Measurements from ENCODE around the gene GPR171. TPM values are rescaled to one million over a fixed set of nuclear protein-coding genes. Genes with fewer than 3 reads are reported as not detected.

Gene GPR171
- total RNA-seq, 1 experiment from 2014 or later = 0.17 TPM

DNA sequence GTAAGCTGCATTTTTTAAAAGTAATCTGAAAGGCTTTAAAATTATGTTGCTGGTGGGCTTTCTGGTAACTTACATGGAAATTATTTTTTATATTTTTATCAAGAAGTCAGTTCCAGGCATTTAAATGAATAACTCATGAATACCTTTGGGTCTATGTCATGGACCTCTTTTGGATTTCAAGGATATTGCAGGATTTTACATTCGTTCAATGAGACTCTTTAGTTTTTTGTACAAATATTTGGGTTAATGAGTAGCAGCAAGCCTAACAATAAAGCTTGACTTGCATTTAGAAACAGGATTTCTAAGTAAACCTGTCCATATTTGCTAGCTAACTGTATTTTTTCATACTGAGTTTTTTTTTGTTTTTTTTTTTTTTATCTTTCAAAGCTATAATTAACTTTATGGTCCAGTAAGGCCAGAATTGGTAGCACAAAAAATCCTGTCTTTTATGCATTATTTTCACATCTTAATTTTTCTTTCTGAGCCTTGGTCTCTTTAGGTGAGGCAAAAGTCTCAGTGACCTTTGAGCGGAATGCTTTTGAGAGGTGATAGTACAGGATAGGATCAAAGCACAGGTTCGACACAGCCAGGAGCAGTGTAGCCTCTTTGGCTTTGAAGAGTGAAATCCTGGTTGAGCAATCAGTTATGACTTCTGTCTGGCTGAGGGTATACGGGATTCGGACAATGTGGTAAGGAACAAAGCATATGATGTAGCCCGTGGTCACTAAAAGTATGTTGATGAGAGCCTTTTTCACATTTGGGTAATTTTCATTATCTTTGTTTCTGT, 4.8 kb downstream of the GPR171 start:
- Mint-ChIP-seq H3K27ac (no peak overlapping the region), H3K9me3 (no peaks in the 10 kb centered on the region), H3K4me3 (no peak overlapping the region), H3K36me3 (peaks cover 7% of the 10 kb centered on the region), H3K4me1 (no peaks in the 10 kb centered on the region), H3K27me3 (ENCODE audit: low read depth) (no peaks in the 10 kb centered on the region)
- ChIA-PET CTCF (no interaction called here), POLR2A (interaction anchor here (0.6 kb wide), 1 partner anchor 229 kb away, joined by 3 read pairs; no protein-coding TSS in a partner anchor)
- TF ChIP-seq GABPB1 (CRISPR knock-in tag; IDR thresholded peaks at IDR 0.05) = peak; percentile 76
- TF ChIP-seq, protein P1, sequence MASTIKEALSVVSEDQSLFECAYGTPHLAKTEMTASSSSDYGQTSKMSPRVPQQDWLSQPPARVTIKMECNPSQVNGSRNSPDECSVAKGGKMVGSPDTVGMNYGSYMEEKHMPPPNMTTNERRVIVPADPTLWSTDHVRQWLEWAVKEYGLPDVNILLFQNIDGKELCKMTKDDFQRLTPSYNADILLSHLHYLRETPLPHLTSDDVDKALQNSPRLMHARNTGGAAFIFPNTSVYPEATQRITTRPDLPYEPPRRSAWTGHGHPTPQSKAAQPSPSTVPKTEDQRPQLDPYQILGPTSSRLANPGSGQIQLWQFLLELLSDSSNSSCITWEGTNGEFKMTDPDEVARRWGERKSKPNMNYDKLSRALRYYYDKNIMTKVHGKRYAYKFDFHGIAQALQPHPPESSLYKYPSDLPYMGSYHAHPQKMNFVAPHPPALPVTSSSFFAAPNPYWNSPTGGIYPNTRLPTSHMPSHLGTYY (CRISPR knock-in tag; IDR thresholded peaks at IDR 0.05) = no peak
- ATAC-seq (no peak), DNase-seq (ENCODE audit: low spot score) (no peak)

DNA sequence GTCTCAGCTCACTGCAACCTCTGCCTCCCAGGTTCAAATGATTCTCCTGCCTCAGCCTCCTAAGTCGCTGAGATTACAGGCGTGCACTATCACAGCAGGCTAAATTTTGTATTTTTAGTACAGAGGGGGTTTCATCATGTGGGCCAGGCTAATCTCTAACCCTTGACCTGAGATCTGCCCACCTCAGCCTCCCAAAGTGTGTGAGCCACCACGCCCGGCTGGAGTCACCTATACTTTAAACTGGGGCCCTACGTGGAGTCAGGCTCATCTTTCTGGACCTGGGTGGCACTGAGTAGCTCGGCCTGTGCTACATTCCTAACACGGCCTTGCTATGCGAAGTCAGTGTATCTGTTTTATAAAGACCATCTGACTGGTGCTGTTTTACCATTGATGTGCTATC, 5.8 kb downstream of the GPR171 start:
- DNase-seq (ENCODE audit: low spot score) = no peak
- ChIA-PET CTCF (no interaction called here), POLR2A (no interaction called here)
- no peak overlapping the region for H3K4me3 Mint-ChIP-seq
- H3K27me3 Mint-ChIP-seq (ENCODE audit: low read depth) = no peaks in the 10 kb centered on the region
- H3K36me3 Mint-ChIP-seq = peaks cover 9% of the 10 kb centered on the region
- TF ChIP-seq, protein P2, sequence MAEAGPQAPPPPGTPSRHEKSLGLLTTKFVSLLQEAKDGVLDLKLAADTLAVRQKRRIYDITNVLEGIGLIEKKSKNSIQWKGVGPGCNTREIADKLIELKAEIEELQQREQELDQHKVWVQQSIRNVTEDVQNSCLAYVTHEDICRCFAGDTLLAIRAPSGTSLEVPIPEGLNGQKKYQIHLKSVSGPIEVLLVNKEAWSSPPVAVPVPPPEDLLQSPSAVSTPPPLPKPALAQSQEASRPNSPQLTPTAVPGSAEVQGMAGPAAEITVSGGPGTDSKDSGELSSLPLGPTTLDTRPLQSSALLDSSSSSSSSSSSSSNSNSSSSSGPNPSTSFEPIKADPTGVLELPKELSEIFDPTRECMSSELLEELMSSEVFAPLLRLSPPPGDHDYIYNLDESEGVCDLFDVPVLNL (CRISPR knock-in tag; IDR thresholded peaks at IDR 0.05; ENCODE audit: borderline replicate concordance, low read depth) = no peak
- no peak for TF ChIP-seq NFE2L1 (CRISPR knock-in tag; IDR thresholded peaks at IDR 0.05)
- no peaks in the 10 kb centered on the region for H3K9me3 Mint-ChIP-seq
- H3K27ac Mint-ChIP-seq = no peak overlapping the region
- H3K4me1 Mint-ChIP-seq = no peaks in the 10 kb centered on the region
- ATAC-seq = no peak

DNA sequence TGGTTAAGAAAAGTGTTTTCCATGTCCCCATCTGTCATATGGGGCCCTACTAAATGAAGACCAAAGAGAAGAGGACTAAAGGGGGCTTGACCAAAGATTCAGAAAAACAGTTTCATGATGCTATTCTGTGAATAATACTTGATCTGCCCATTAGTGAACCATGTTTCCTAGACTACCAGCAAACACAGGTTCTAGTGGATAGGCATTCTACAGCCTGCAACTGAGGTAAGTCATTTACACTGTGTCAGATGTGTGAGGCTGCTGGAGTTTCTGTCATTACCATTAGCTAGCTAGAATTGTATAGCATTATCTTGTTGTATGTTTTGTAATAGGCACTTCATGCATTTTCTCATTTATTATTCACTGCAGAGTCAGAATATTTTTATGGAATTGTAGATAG, 6.6 kb downstream of the GPR171 start:
- Mint-ChIP-seq H3K36me3 (peaks cover 9% of the 10 kb centered on the region), H3K9me3 (no peaks in the 10 kb centered on the region), H3K27ac (0 out of 2 replicates have a peak overlapping the region, but pooled peaks have one; percentile 15), H3K4me3 (no peak overlapping the region), H3K27me3 (ENCODE audit: low read depth) (no peaks in the 10 kb centered on the region), H3K4me1 (no peaks in the 10 kb centered on the region)
- ChIA-PET CTCF (interaction anchor here (0.9 kb wide), 1 partner anchor 28 kb away, joined by 3 read pairs; no protein-coding TSS in a partner anchor), POLR2A (no interaction called here)
- TF ChIP-seq, protein P3, sequence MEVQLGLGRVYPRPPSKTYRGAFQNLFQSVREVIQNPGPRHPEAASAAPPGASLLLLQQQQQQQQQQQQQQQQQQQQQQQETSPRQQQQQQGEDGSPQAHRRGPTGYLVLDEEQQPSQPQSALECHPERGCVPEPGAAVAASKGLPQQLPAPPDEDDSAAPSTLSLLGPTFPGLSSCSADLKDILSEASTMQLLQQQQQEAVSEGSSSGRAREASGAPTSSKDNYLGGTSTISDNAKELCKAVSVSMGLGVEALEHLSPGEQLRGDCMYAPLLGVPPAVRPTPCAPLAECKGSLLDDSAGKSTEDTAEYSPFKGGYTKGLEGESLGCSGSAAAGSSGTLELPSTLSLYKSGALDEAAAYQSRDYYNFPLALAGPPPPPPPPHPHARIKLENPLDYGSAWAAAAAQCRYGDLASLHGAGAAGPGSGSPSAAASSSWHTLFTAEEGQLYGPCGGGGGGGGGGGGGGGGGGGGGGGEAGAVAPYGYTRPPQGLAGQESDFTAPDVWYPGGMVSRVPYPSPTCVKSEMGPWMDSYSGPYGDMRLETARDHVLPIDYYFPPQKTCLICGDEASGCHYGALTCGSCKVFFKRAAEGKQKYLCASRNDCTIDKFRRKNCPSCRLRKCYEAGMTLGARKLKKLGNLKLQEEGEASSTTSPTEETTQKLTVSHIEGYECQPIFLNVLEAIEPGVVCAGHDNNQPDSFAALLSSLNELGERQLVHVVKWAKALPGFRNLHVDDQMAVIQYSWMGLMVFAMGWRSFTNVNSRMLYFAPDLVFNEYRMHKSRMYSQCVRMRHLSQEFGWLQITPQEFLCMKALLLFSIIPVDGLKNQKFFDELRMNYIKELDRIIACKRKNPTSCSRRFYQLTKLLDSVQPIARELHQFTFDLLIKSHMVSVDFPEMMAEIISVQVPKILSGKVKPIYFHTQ (CRISPR knock-in tag; IDR thresholded peaks at IDR 0.05) = no peak
- TF ChIP-seq ATF1 (CRISPR knock-in tag; IDR thresholded peaks at IDR 0.05) = no peak
- TF ChIP-seq GABPB1 (CRISPR knock-in tag; IDR thresholded peaks at IDR 0.05) = no peak
- no peak for TF ChIP-seq ZNF416 (CRISPR knock-in tag; IDR thresholded peaks at IDR 0.05)
- no peak for TF ChIP-seq GTF2I (CRISPR knock-in tag; conservative IDR thresholded peaks at IDR 0.05)
- TF ChIP-seq ZNF263 (CRISPR knock-in tag; IDR thresholded peaks at IDR 0.05; ENCODE audit: low read depth) = no peak
- TF ChIP-seq, protein P4, sequence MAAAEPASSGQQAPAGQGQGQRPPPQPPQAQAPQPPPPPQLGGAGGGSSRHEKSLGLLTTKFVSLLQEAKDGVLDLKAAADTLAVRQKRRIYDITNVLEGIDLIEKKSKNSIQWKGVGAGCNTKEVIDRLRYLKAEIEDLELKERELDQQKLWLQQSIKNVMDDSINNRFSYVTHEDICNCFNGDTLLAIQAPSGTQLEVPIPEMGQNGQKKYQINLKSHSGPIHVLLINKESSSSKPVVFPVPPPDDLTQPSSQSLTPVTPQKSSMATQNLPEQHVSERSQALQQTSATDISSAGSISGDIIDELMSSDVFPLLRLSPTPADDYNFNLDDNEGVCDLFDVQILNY (CRISPR knock-in tag; IDR thresholded peaks at IDR 0.05) = no peak
- no peak for TF ChIP-seq SOX15 (CRISPR knock-in tag; IDR thresholded peaks at IDR 0.05)
- TF ChIP-seq KAT7 (CRISPR knock-in tag; IDR thresholded peaks at IDR 0.05; ENCODE audit: borderline replicate concordance) = no peak
- TF ChIP-seq IRF2 (CRISPR knock-in tag; IDR thresholded peaks at IDR 0.05; ENCODE audit: borderline replicate concordance, low read depth) = no peak
- TF ChIP-seq ZNF232 (CRISPR knock-in tag; IDR thresholded peaks at IDR 0.05) = no peak
- TF ChIP-seq, protein P5, sequence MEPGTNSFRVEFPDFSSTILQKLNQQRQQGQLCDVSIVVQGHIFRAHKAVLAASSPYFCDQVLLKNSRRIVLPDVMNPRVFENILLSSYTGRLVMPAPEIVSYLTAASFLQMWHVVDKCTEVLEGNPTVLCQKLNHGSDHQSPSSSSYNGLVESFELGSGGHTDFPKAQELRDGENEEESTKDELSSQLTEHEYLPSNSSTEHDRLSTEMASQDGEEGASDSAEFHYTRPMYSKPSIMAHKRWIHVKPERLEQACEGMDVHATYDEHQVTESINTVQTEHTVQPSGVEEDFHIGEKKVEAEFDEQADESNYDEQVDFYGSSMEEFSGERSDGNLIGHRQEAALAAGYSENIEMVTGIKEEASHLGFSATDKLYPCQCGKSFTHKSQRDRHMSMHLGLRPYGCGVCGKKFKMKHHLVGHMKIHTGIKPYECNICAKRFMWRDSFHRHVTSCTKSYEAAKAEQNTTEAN (CRISPR knock-in tag; IDR thresholded peaks at IDR 0.05) = no peak
- no peak for TF ChIP-seq EMX1 (CRISPR knock-in tag; IDR thresholded peaks at IDR 0.05)
- DNase-seq (ENCODE audit: low spot score) (no peak), ATAC-seq (no peak)
